WTC11 (cell line): ENCODE data around the gene C14orf132. TPM values are rescaled to one million over a fixed set of nuclear protein-coding genes. Genes with fewer than 3 reads are reported as not detected.

Experiments used
- ATAC-seq: fragments of 200-7000 bp; cut with Tn5 transposase; 2 replicates; pipeline ENCODE4 v1.10.0; 2021; ENCODE audit warnings: mild to moderate bottlenecking, moderate library complexity
- CTCF ChIA-PET: fragments of 300-600 bp; sonication (Branson Sonifier 250); formaldehyde crosslinking; loops from one replicate; lab custom pipeline; 2021; ENCODE audit warnings: antibody characterized with exemption; lab: Charles Lee
- POLR2A ChIA-PET: fragments of 350-600 bp; sonication (Branson Sonifier 250); formaldehyde crosslinking; loops from one replicate; lab custom pipeline; 2021; ENCODE audit warnings: antibody characterized with exemption; lab: Charles Lee
- DNase-seq: peaks from one replicate; pipeline ENCODE4 v3.0.0; 2021; ENCODE audit warnings: low spot score
- H3K27ac Mint-ChIP-seq: 2 replicates; pipeline ENCODE4 v1.8.0; 2021; ENCODE audit warnings: mixed read lengths
- H3K27me3 Mint-ChIP-seq: 2 replicates; pipeline ENCODE4 v1.8.0; 2021; ENCODE audit warnings: low read depth, mild to moderate bottlenecking, moderate library complexity, mixed read lengths
- H3K36me3 Mint-ChIP-seq: 2 replicates; pipeline ENCODE4 v1.8.0; 2021; ENCODE audit warnings: mixed read lengths
- H3K4me1 Mint-ChIP-seq: 2 replicates; pipeline ENCODE4 v1.8.0; 2022; ENCODE audit warnings: mixed read lengths
- H3K4me3 Mint-ChIP-seq: 2 replicates; pipeline ENCODE4 v1.8.0; 2021; ENCODE audit warnings: mild to moderate bottlenecking, moderate library complexity, mixed read lengths
- H3K9me3 Mint-ChIP-seq: 2 replicates; pipeline ENCODE4 v1.8.0; 2021; ENCODE audit warnings: mixed read lengths
- ARID4B ChIP-seq: sonication (generic); formaldehyde crosslinking; IDR thresholded peaks from 2 replicates; pipeline ENCODE4 v1.8.0; 2023; ENCODE audit warnings: missing genetic modification reagents, mild to moderate bottlenecking, borderline replicate concordance
- CDX4 ChIP-seq: fragments of 250-450 bp; sonication (Bioruptor Pico); IDR thresholded peaks from 2 replicates; pipeline ENCODE4 v1.9.0; 2021; ENCODE audit warnings: moderate library complexity, mild to moderate bottlenecking, inconsistent platforms, borderline replicate concordance
- ELF4 ChIP-seq: sonication (generic); formaldehyde crosslinking; IDR thresholded peaks from 2 replicates; pipeline ENCODE4 v1.8.1; 2022; ENCODE audit warnings: low read depth, mild to moderate bottlenecking, moderate library complexity, missing genetic modification reagents
- FOXP1 ChIP-seq: sonication (generic); formaldehyde crosslinking; IDR thresholded peaks from 2 replicates; pipeline ENCODE4 v1.8.0; 2022; ENCODE audit warnings: missing genetic modification reagents, mild to moderate bottlenecking, moderate library complexity, borderline replicate concordance
- IRF2 ChIP-seq: sonication (generic); formaldehyde crosslinking; IDR thresholded peaks from 2 replicates; pipeline ENCODE4 v1.8.0; 2022; ENCODE audit warnings: low read depth, missing genetic modification reagents, borderline replicate concordance
- JAZF1 ChIP-seq: fragments of 250-450 bp; sonication (Bioruptor Pico); IDR thresholded peaks from 2 replicates; pipeline ENCODE4 v1.9.0; 2021; ENCODE audit warnings: moderate library complexity, mild to moderate bottlenecking, inconsistent platforms
- TEAD1 ChIP-seq: sonication (generic); formaldehyde crosslinking; IDR thresholded peaks from 2 replicates; pipeline ENCODE4 v1.8.0; 2022; ENCODE audit warnings: mild to moderate bottlenecking, missing genetic modification reagents
- ZBTB21 ChIP-seq: sonication (generic); formaldehyde crosslinking; IDR thresholded peaks from 2 replicates; pipeline ENCODE4 v1.8.1; 2023; ENCODE audit warnings: mild to moderate bottlenecking, missing genetic modification reagents, borderline replicate concordance
- ZNF121 ChIP-seq: sonication (generic); formaldehyde crosslinking; IDR thresholded peaks from 2 replicates; pipeline ENCODE4 v1.8.0; 2023; ENCODE audit warnings: missing genetic modification reagents
- ZNF232 ChIP-seq: sonication (generic); formaldehyde crosslinking; IDR thresholded peaks from 2 replicates; pipeline ENCODE4 v1.8.0; 2022; ENCODE audit warnings: mild to moderate bottlenecking, missing genetic modification reagents
- ZNF317 ChIP-seq: sonication (generic); formaldehyde crosslinking; IDR thresholded peaks from 2 replicates; pipeline ENCODE4 v1.8.1; 2023; ENCODE audit warnings: low read depth, mild to moderate bottlenecking, moderate library complexity, missing genetic modification reagents, borderline replicate concordance
- ZNF416 ChIP-seq: fragments of 250-450 bp; sonication (Bioruptor Pico); IDR thresholded peaks from 2 replicates; pipeline ENCODE4 v1.9.0; 2021; ENCODE audit warnings: mild to moderate bottlenecking, inconsistent platforms
- ZNF532 ChIP-seq: fragments of 250-450 bp; sonication (Bioruptor Pico); IDR thresholded peaks from 2 replicates; pipeline ENCODE4 v1.9.0; 2021; ENCODE audit warnings: mild to moderate bottlenecking, borderline replicate concordance
- total RNA-seq: library from RNA; stranded (reverse); gene quantifications from 3 replicates; pipeline ENCODE4 v1.2.3, GENCODE V29; 2021
- TF ChIP-seq, protein P1 (sequence below): sonication (generic); formaldehyde crosslinking; IDR thresholded peaks from 2 replicates; pipeline ENCODE4 v1.8.0; 2022; ENCODE audit warnings: mild to moderate bottlenecking, missing genetic modification reagents
- TF ChIP-seq, protein P2 (sequence below): sonication (generic); formaldehyde crosslinking; IDR thresholded peaks from 2 replicates; pipeline ENCODE4 v1.8.0; 2022; ENCODE audit warnings: mild to moderate bottlenecking, missing genetic modification reagents
- TF ChIP-seq, protein P3 (sequence below): fragments of 250-450 bp; sonication (Bioruptor Pico); IDR thresholded peaks from 2 replicates; pipeline ENCODE4 v1.8.0; 2021; ENCODE audit warnings: mild to moderate bottlenecking

C14orf132 gene
- total RNA-seq, 1 experiment from 2014 or later: 14.1 TPM

DNA sequence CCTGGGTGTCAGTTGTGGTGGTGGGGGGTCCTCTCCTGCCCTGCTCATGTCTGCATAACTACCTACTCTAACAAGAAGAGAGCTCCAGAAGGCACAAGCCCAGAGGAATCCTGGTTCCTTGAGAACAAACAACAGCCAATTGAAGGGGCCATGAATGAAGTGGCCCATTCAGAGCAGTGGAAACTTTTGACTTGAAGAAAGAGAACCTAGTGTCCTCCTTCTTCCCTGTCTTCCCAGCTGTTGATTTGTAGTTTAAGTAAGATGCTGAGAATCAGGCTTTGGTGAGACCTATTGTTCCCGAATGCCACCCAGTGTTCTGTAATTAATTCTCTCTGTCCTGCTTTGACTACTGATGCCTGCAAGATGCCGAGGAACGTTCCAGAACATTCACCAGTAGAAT lies 79.2 kb downstream of the C14orf132 start:
- CTCF ChIA-PET: interaction anchor here (2.9 kb wide), 1 partner anchor 20 kb away, joined by 11 read pairs; no protein-coding TSS in a partner anchor
- no peak for DNase-seq
- H3K27ac Mint-ChIP-seq: no peak overlapping the region
- peaks cover 8% of the 10 kb centered on the region for H3K27me3 Mint-ChIP-seq
- TF ChIP-seq, protein P1, sequence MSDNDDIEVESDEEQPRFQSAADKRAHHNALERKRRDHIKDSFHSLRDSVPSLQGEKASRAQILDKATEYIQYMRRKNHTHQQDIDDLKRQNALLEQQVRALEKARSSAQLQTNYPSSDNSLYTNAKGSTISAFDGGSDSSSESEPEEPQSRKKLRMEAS: no peak
- TF ChIP-seq TEAD1 (CRISPR knock-in tag) (no peak), ZNF532 (CRISPR knock-in tag) (no peak), JAZF1 (CRISPR knock-in tag) (no peak), ZNF121 (CRISPR knock-in tag) (no peak), ZBTB21 (CRISPR knock-in tag) (no peak), ZNF232 (CRISPR knock-in tag) (no peak), IRF2 (CRISPR knock-in tag) (no peak), ZNF416 (CRISPR knock-in tag) (no peak), ZNF317 (CRISPR knock-in tag) (no peak), ELF4 (CRISPR knock-in tag) (no peak), ARID4B (CRISPR knock-in tag) (no peak), CDX4 (no peak), FOXP1 (CRISPR knock-in tag) (no peak)
- TF ChIP-seq, protein P2, sequence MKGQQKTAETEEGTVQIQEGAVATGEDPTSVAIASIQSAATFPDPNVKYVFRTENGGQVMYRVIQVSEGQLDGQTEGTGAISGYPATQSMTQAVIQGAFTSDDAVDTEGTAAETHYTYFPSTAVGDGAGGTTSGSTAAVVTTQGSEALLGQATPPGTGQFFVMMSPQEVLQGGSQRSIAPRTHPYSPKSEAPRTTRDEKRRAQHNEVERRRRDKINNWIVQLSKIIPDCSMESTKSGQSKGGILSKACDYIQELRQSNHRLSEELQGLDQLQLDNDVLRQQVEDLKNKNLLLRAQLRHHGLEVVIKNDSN (CRISPR knock-in tag): no peak
- TF ChIP-seq, protein P3, sequence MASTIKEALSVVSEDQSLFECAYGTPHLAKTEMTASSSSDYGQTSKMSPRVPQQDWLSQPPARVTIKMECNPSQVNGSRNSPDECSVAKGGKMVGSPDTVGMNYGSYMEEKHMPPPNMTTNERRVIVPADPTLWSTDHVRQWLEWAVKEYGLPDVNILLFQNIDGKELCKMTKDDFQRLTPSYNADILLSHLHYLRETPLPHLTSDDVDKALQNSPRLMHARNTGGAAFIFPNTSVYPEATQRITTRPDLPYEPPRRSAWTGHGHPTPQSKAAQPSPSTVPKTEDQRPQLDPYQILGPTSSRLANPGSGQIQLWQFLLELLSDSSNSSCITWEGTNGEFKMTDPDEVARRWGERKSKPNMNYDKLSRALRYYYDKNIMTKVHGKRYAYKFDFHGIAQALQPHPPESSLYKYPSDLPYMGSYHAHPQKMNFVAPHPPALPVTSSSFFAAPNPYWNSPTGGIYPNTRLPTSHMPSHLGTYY: no peak
- POLR2A ChIA-PET: no interaction called here
- ATAC-seq: no peak
- no peaks in the 10 kb centered on the region for H3K4me1 Mint-ChIP-seq
- H3K9me3 Mint-ChIP-seq: peaks cover 41% of the 10 kb centered on the region
- peaks cover 21% of the 10 kb centered on the region for H3K36me3 Mint-ChIP-seq
- H3K4me3 Mint-ChIP-seq: no peak overlapping the region
